Thoracic aorta (tissue), 2 donors: ENCODE measurements around the gene HEATR3. TPM values are rescaled to one million over a fixed set of nuclear protein-coding genes. Genes with fewer than 3 reads are reported as not detected.

ENCODE experiments used
- ATAC-seq: fragments of 150-250 bp; one replicate; pipeline ENCODE4 v1.8.0; 2017; ENCODE audit warnings: low read depth; ENCODE audit not compliant: insufficient number of reproducible peaks, low FRiP score
- DNase-seq: peaks from one replicate; pipeline ENCODE4 v3.0.0-alpha.2; 2020; ENCODE audit warnings: low spot score
- H3K27ac ChIP-seq, 2 donors: fragments of 200-600 bp; sonication (generic); 1 replicate in 1 of 2; 2 replicates in 1 of 2; pipeline ENCODE4 v1.5.1; 2016; ENCODE audit warnings: mild to moderate bottlenecking in 2 of 2, moderate library complexity in 2 of 2
- H3K27me3 ChIP-seq: fragments of 200-600 bp; sonication (generic); replicated peaks from 2 replicates; pipeline ENCODE4 v1.6.0; 2016; ENCODE audit warnings: mild to moderate bottlenecking; ENCODE audit not compliant: insufficient read depth
- H3K36me3 ChIP-seq: fragments of 200-600 bp; sonication (generic); one replicate; pipeline ENCODE4 v1.5.1; 2016
- H3K4me1 ChIP-seq, 2 donors: fragments of 200-600 bp; sonication (generic); 1 replicate in 1 of 2; 2 replicates in 1 of 2; pipeline versions ENCODE4 v1.5.1 to v1.6.0; 2016; ENCODE audit warnings: low read depth in 2 of 2, mild to moderate bottlenecking in 1 of 2; ENCODE audit not compliant: control insufficient read depth in 1 of 2
- H3K4me3 ChIP-seq: fragments of 200-600 bp; sonication (generic); 2 replicates; pipeline ENCODE4 v1.5.1; 2016; ENCODE audit warnings: mild to moderate bottlenecking
- H3K9me3 ChIP-seq: fragments of 200-600 bp; sonication (generic); 2 replicates; pipeline ENCODE4 v1.5.1; 2016
- CTCF ChIP-seq: fragments of 200-600 bp; sonication (generic); IDR thresholded peaks from one replicate; pipeline ENCODE4 v1.5.1; 2019; ENCODE audit warnings: antibody characterized with exemption
- total RNA-seq, 2 donors: library from RNA; depleted of rRNA; stranded (reverse); fragments of >200 nt; gene quantifications; one replicate each; pipeline versions ENCODE4 v1.1.0 to v1.2.3, GENCODE V29; 2016

HEATR3 gene
- total RNA-seq, 2 donors from 2014 or later, result 23.4 to 30.8 TPM

- ATAC-seq (peak; percentile 100), DNase-seq (peak; percentile 85)
- Histone ChIP-seq H3K36me3 (no peaks in the 10 kb centered on the region), H3K27me3 (no peaks in the 10 kb centered on the region), H3K4me3 (peak within 1 kb of the TSS; percentile 93), H3K9me3 (no peaks in the 10 kb centered on the region), H3K27ac (peak within 1 kb of the TSS; percentile 70 to 74), H3K4me1 (peaks cover 8 to 23% of the 10 kb centered on the region in 2 donors)
- TF ChIP-seq CTCF, result peak; percentile 100
These were observed 40.9 kb upstream of the HEATR3 start, which contains the start of gene CNEP1R1 for GRCh38 chr16:50024684-50025536. Gene CNEP1R1, plus strand, starts transcription at chr16:50025225. Its CDS starts 91 bp downstream, at chr16:50025316.

GRCh38 chr16:50025537-50025931 lies 40.2 kb upstream of the HEATR3 start:
- Histone ChIP-seq H3K4me1 (peaks cover 8 to 23% of the 10 kb centered on the region in 2 donors), H3K27me3 (no peaks in the 10 kb centered on the region), H3K36me3 (no peaks in the 10 kb centered on the region), H3K27ac (peak overlapping the region; percentile 70 to 74), H3K4me3 (peak overlapping the region; percentile 93), H3K9me3 (no peaks in the 10 kb centered on the region)
- ATAC-seq (peak; percentile 8), DNase-seq (no peak)
- no peak for TF ChIP-seq CTCF

- Histone ChIP-seq H3K9me3 (no peaks in the 10 kb centered on the region), H3K4me1 (peaks cover 8 to 23% of the 10 kb centered on the region in 2 donors), H3K36me3 (peaks cover 11% of the 10 kb centered on the region), H3K27me3 (no peaks in the 10 kb centered on the region), H3K4me3 (no peak overlapping the region), H3K27ac (no peak overlapping the region)
- DNase-seq (no peak), ATAC-seq (no peak)
- no peak for TF ChIP-seq CTCF
These were observed 37.9 kb upstream of the HEATR3 start for GRCh38 chr16:50027829-50028228.

- Histone ChIP-seq H3K27ac (no peak overlapping the region), H3K4me3 (no peak overlapping the region), H3K4me1 (no peaks in the 10 kb centered on the region), H3K9me3 (no peaks in the 10 kb centered on the region), H3K36me3 (peaks cover 17% of the 10 kb centered on the region), H3K27me3 (no peaks in the 10 kb centered on the region)
- no peak for ATAC-seq
- no peak for TF ChIP-seq CTCF
- no peak for DNase-seq
These were observed 30.2 kb upstream of the HEATR3 start for GRCh38 chr16:50035468-50035992.

- H3K27me3 ChIP-seq, result no peaks in the 10 kb centered on the region
- H3K4me1 ChIP-seq, result no peaks in the 10 kb centered on the region
- ATAC-seq (no peak), DNase-seq (no peak)
- no peak for TF ChIP-seq CTCF
- H3K9me3 ChIP-seq, result no peaks in the 10 kb centered on the region
- no peak overlapping the region for H3K4me3 ChIP-seq
- H3K27ac ChIP-seq, result no peak overlapping the region
- peaks cover 11% of the 10 kb centered on the region for H3K36me3 ChIP-seq
These were observed 29.3 kb upstream of the HEATR3 start for GRCh38 chr16:50036426-50036825.
